ENCODE measurements around the gene HOXC13. TPM values are rescaled to one million over a fixed set of nuclear protein-coding genes. Genes with fewer than 3 reads are reported as not detected.

The HOXC13 gene
- total and polyA plus RNA-seq, 9 of the 15 experiments (the other 6 are each of a cell fraction or from before 2014, with no cell fraction given): 0.03 to 0.29 (median 0.17) TPM; not detected in 2

DNA sequence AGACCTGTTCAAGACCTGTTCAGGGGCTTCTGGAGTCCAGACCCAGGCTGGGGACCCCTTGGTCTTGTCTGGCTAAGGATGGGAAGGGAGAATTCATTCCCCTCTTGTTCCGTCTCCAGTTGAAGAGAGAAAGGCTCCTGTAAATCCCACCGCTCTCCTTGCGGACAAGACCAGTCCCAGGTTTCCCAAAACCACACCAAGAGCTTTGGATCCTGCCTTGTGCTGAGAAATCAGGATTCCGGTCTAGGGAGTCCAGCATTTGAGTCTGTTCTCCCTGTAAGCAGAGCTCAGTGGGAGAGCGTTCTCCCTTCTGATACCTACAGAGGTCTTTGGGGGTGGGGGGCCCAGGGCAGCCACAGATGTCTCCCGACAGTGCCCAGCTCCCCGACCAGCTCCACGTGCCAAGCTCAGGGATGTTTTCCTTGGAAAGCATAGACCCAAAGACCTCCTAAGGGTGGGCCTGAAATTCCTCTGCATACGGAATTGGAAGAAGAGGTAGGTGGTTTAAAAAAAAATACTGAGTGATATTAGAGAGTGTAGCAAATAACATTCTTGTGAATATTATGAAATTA, 1.9 kb downstream of the HOXC13 start (continued):
- TF ChIP-seq, protein P1, sequence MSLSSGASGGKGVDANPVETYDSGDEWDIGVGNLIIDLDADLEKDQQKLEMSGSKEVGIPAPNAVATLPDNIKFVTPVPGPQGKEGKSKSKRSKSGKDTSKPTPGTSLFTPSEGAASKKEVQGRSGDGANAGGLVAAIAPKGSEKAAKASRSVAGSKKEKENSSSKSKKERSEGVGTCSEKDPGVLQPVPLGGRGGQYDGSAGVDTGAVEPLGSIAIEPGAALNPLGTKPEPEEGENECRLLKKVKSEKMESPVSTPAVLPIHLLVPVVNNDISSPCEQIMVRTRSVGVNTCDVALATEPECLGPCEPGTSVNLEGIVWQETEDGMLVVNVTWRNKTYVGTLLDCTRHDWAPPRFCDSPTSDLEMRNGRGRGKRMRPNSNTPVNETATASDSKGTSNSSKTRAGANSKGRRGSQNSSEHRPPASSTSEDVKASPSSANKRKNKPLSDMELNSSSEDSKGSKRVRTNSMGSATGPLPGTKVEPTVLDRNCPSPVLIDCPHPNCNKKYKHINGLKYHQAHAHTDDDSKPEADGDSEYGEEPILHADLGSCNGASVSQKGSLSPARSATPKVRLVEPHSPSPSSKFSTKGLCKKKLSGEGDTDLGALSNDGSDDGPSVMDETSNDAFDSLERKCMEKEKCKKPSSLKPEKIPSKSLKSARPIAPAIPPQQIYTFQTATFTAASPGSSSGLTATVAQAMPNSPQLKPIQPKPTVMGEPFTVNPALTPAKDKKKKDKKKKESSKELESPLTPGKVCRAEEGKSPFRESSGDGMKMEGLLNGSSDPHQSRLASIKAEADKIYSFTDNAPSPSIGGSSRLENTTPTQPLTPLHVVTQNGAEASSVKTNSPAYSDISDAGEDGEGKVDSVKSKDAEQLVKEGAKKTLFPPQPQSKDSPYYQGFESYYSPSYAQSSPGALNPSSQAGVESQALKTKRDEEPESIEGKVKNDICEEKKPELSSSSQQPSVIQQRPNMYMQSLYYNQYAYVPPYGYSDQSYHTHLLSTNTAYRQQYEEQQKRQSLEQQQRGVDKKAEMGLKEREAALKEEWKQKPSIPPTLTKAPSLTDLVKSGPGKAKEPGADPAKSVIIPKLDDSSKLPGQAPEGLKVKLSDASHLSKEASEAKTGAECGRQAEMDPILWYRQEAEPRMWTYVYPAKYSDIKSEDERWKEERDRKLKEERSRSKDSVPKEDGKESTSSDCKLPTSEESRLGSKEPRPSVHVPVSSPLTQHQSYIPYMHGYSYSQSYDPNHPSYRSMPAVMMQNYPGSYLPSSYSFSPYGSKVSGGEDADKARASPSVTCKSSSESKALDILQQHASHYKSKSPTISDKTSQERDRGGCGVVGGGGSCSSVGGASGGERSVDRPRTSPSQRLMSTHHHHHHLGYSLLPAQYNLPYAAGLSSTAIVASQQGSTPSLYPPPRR (CRISPR knock-in tag; IDR thresholded peaks at IDR 0.05; ENCODE audit: borderline replicate concordance): no peak
- TF ChIP-seq, protein P2, sequence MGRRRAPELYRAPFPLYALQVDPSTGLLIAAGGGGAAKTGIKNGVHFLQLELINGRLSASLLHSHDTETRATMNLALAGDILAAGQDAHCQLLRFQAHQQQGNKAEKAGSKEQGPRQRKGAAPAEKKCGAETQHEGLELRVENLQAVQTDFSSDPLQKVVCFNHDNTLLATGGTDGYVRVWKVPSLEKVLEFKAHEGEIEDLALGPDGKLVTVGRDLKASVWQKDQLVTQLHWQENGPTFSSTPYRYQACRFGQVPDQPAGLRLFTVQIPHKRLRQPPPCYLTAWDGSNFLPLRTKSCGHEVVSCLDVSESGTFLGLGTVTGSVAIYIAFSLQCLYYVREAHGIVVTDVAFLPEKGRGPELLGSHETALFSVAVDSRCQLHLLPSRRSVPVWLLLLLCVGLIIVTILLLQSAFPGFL (CRISPR knock-in tag; IDR thresholded peaks at IDR 0.05): no peak

DNA sequence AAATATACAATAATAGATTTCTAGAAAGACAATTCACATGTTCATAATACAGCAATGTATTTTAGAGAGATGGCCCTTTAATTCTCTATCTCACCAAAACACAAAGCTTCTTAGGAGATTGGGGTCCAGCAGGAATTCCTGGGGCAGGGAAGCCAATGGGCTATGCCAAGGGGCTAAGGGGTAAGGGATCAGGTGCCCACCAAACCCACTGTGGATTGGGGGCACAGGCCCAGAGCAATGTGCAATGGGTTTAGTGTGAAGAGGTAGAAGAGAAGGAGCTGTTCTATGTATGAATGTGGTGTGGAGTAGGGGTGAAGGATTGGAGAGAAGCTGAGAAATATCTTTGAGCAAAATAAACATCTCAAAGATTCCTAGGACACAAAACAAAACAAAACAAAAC, 2.6 kb downstream of the HOXC13 start:
- no peaks in the 10 kb centered on the region for H4K20me1 ChIP-seq (replicated peaks; ENCODE audit: control insufficient read depth, insufficient read depth, low read length)
- in situ Hi-C loops (cut with MboI): no loop called here
- no peaks in the 10 kb centered on the region for H3K9me1 ChIP-seq (ENCODE audit: control insufficient read depth, insufficient read depth, low read length)
- ATAC-seq: no peak
- H3K4me1 ChIP-seq (replicated peaks in 1 of 2; ENCODE audit: control insufficient read depth in 2 of 2, insufficient read depth in 2 of 2, low read length in 2 of 2): peaks cover 0 to 29% of the 10 kb centered on the region in 2 experiments; a peak in 2 of 5 replicates
- FAIRE-seq: no peak
- H3K27me3 ChIP-seq (ENCODE audit: control insufficient read depth in 2 of 2, insufficient read depth in 2 of 2, low read length in 2 of 2): peaks cover 31 to 60% of the 10 kb centered on the region in 2 experiments
- H3K27ac ChIP-seq (ENCODE audit: extremely low read depth, low read depth, low read length): no peak overlapping the region
- H3K4me2 ChIP-seq (ENCODE audit: insufficient read depth, low read length): no peak overlapping the region
- BruUV-seq (replicated peaks): no TSS peak
- no peak for TF ChIP-seq SMARCB1 (IDR thresholded peaks at IDR 0.05; ENCODE audit: insufficient read length, low read depth)
- DNase-seq (ENCODE audit: extremely low read depth in 1 of 4, low spot score in 3 of 4): no peak
- no peak overlapping the region for H3K4me3 ChIP-seq
- no peaks in the 10 kb centered on the region for H3K79me2 ChIP-seq (ENCODE audit: control insufficient read depth, insufficient read depth, low read length)
- no peaks in the 10 kb centered on the region for H3K36me3 ChIP-seq (ENCODE audit: control insufficient read depth, insufficient read depth, low read length)
- no peak overlapping the region for H3K9ac ChIP-seq (ENCODE audit: insufficient read depth in 1 of 2, low read depth in 2 of 2, low read length in 2 of 2)
- no peak overlapping the region for H2AFZ ChIP-seq (ENCODE audit: low read depth, low read length)
- no peaks in the 10 kb centered on the region for H3K9me3 ChIP-seq (replicated peaks; ENCODE audit: control insufficient read depth, insufficient read depth, low read depth, low read length)
- POLR2A ChIA-PET: interaction anchor here (1.3 kb wide), 1 partner anchor 11 kb away, joined by 4 read pairs; no protein-coding TSS in a partner anchor
- intact Hi-C loops (cut with micrococcal nuclease): no loop called here
- CTCF ChIA-PET (ENCODE audit: low intra/inter-chr PET ratio): no interaction called here

All from K562 (cell line).